H9 (cell line): ENCODE measurements around the gene RPS13. TPM values are rescaled to one million over a fixed set of nuclear protein-coding genes. Genes with fewer than 3 reads are reported as not detected.
"Not testable (repeated sequence)": the region's sequence is repeated elsewhere in the genome, so short reads cannot be mapped to it uniquely, and the experiment has no call there.

Experiments used
- DNase-seq: peaks from one replicate; pipeline ENCODE4 v3.0.0-alpha.2; 2017
- H2AFZ ChIP-seq: one replicate; pipeline ENCODE4 v1.6.1; 2013; ENCODE audit warnings: mild to moderate bottlenecking, low read length, control low read depth, moderate library complexity
- H2AK5ac ChIP-seq: 2 replicates; pipeline ENCODE4 v1.6.1; 2013; ENCODE audit warnings: low read length, control low read depth, mixed read lengths; ENCODE audit not compliant: insufficient read length
- H2BK120ac ChIP-seq: one replicate; pipeline ENCODE4 v1.6.1; 2013; ENCODE audit warnings: low read depth, mild to moderate bottlenecking, low read length, control low read depth, inconsistent platforms; ENCODE audit not compliant: poor library complexity, severe bottlenecking
- H2BK12ac ChIP-seq: 2 replicates; pipeline ENCODE4 v1.6.1; 2013; ENCODE audit warnings: low read length, control low read depth, mixed read lengths, low read depth; ENCODE audit not compliant: insufficient read length
- H2BK15ac ChIP-seq: 2 replicates; pipeline ENCODE4 v1.6.1; 2013; ENCODE audit warnings: low read depth, low read length, control low read depth
- H2BK20ac ChIP-seq: one replicate; pipeline ENCODE4 v1.6.1; 2013; ENCODE audit warnings: low read depth, mild to moderate bottlenecking, low read length, control low read depth, inconsistent platforms; ENCODE audit not compliant: poor library complexity, severe bottlenecking
- H2BK5ac ChIP-seq: 2 replicates; pipeline ENCODE4 v1.6.1; 2013; ENCODE audit warnings: low read length, control low read depth, mixed read lengths; ENCODE audit not compliant: insufficient read length
- H3K14ac ChIP-seq: 2 replicates; pipeline ENCODE4 v1.6.1; 2013; ENCODE audit warnings: low read length, control low read depth; ENCODE audit not compliant: insufficient read depth
- H3K18ac ChIP-seq: 2 replicates; pipeline ENCODE4 v1.6.1; 2013; ENCODE audit warnings: low read depth, mild to moderate bottlenecking, mixed read lengths, low read length, control low read depth; ENCODE audit not compliant: insufficient read length
- H3K23ac ChIP-seq: 2 replicates; pipeline ENCODE4 v1.6.1; 2013; ENCODE audit warnings: low read length, control low read depth, mixed read lengths, low read depth; ENCODE audit not compliant: insufficient read length
- H3K23me2 ChIP-seq: 2 replicates; pipeline ENCODE4 v1.6.1; 2013; ENCODE audit warnings: low read depth, mild to moderate bottlenecking, mixed read lengths, low read length, control low read depth; ENCODE audit not compliant: insufficient read length, poor library complexity, severe bottlenecking
- H3K27ac ChIP-seq: 2 replicates; pipeline ENCODE4 v1.5.1; 2013; ENCODE audit warnings: low read length, control low read depth, mixed read lengths, low read depth; ENCODE audit not compliant: insufficient read length
- H3K27me3 ChIP-seq: 2 replicates; pipeline ENCODE4 v1.6.1; 2013; ENCODE audit warnings: low read length, control low read depth, inconsistent platforms; ENCODE audit not compliant: insufficient read depth
- H3K4ac ChIP-seq: 2 replicates; pipeline ENCODE4 v1.6.1; 2013; ENCODE audit warnings: low read depth, mild to moderate bottlenecking, control low read depth, inconsistent platforms, low read length, moderate library complexity
- H3K4me1 ChIP-seq: 2 replicates; pipeline ENCODE4 v1.6.1; 2013; ENCODE audit warnings: low read length, control low read depth, inconsistent platforms; ENCODE audit not compliant: insufficient read depth
- H3K4me2 ChIP-seq: 2 replicates; pipeline ENCODE4 v1.6.1; 2013; ENCODE audit warnings: low read length, control low read depth, mixed read lengths; ENCODE audit not compliant: insufficient read length, insufficient read depth
- H3K56ac ChIP-seq: 2 replicates; pipeline ENCODE4 v1.6.1; 2013; ENCODE audit warnings: low read depth, mild to moderate bottlenecking, mixed read lengths, low read length, control low read depth; ENCODE audit not compliant: insufficient read length
- H3K79me1 ChIP-seq: 2 replicates; pipeline ENCODE4 v1.6.1; 2013; ENCODE audit warnings: low read depth, mild to moderate bottlenecking, moderate library complexity, low read length, control low read depth, inconsistent platforms; ENCODE audit not compliant: insufficient read depth, poor library complexity, severe bottlenecking
- H3K79me2 ChIP-seq: 2 replicates; pipeline ENCODE4 v1.6.1; 2013; ENCODE audit warnings: low read length, control low read depth, inconsistent platforms; ENCODE audit not compliant: insufficient read depth
- H3K9ac ChIP-seq: 2 replicates; pipeline ENCODE4 v1.6.1; 2013; ENCODE audit warnings: low read length, control low read depth, mixed read lengths; ENCODE audit not compliant: insufficient read length; ENCODE audit errors: extremely low read depth
- H3K9me3 ChIP-seq: one replicate; pipeline ENCODE4 v1.6.1; 2013; ENCODE audit warnings: low read depth, low read length, inconsistent platforms; ENCODE audit not compliant: control insufficient read depth
- H3T11ph ChIP-seq: one replicate; pipeline ENCODE4 v1.6.1; 2013; ENCODE audit warnings: mild to moderate bottlenecking, low read length, control low read depth, inconsistent platforms
- H4K20me1 ChIP-seq: one replicate; pipeline ENCODE4 v1.6.1; 2013; ENCODE audit not compliant: control insufficient read depth, insufficient read length, insufficient read depth
- H4K5ac ChIP-seq: 2 replicates; pipeline ENCODE4 v1.6.1; 2013; ENCODE audit warnings: low read depth, mild to moderate bottlenecking, mixed read lengths, low read length, control low read depth; ENCODE audit not compliant: insufficient read length
- H4K8ac ChIP-seq: replicated peaks from 2 replicates; pipeline ENCODE4 v1.6.1; 2013; ENCODE audit warnings: low read length, control low read depth, mixed read lengths, low read depth; ENCODE audit not compliant: insufficient read length
- H4K91ac ChIP-seq: 2 replicates; pipeline ENCODE4 v1.6.1; 2013; ENCODE audit warnings: low read depth, mild to moderate bottlenecking, moderate library complexity, mixed read lengths, low read length, control low read depth; ENCODE audit not compliant: insufficient read length
- H3K27ac Mint-ChIP-seq, 3 experiments: 2 replicates in 2 of 3; 3 replicates in 1 of 3; pipeline ENCODE4 v1.8.0; 2020 to 2021; ENCODE audit warnings: mixed read lengths in 3 of 3, mild to moderate bottlenecking in 1 of 3, moderate library complexity in 1 of 3
- H3K27me3 Mint-ChIP-seq: 2 replicates; pipeline ENCODE4 v1.8.0; 2021; ENCODE audit warnings: low read depth, mild to moderate bottlenecking, moderate library complexity, mixed read lengths
- H3K36me3 Mint-ChIP-seq, 3 experiments: 2 replicates in 2 of 3; 3 replicates in 1 of 3; pipeline ENCODE4 v1.8.0; 2020 to 2021; ENCODE audit warnings: low read depth in 3 of 3, mixed read lengths in 3 of 3; ENCODE audit not compliant: insufficient read depth in 1 of 3
- H3K4me1 Mint-ChIP-seq, 2 experiments: 2 replicates each; pipeline ENCODE4 v1.8.0; 2020; ENCODE audit warnings: mixed read lengths in 2 of 2
- H3K4me3 Mint-ChIP-seq, 2 experiments: 2 replicates in 1 of 2; 3 replicates in 1 of 2; pipeline ENCODE4 v1.8.0; 2020 to 2021; ENCODE audit warnings: mild to moderate bottlenecking in 2 of 2, mixed read lengths in 2 of 2, moderate library complexity in 1 of 2
- H3K9me3 Mint-ChIP-seq, 2 experiments: 2 replicates in 1 of 2; 3 replicates in 1 of 2; pipeline ENCODE4 v1.8.0; 2020; ENCODE audit warnings: mild to moderate bottlenecking in 2 of 2, mixed read lengths in 2 of 2, moderate library complexity in 1 of 2
- CTCF ChIP-seq: fragments of 200-600 bp; sonication (generic); conservative IDR thresholded peaks from 3 replicates; pipeline ENCODE4 v1.8.0; 2021; ENCODE audit warnings: antibody characterized with exemption, mild to moderate bottlenecking
- WGBS: extraction: QIAGEN DNeasy Blood & Tissue Kit; methylation state at CpG from one replicate; pipeline ENCODE4 v1.1.7; 2013; ENCODE audit warnings: missing lambda C conversion rate, low lambda C conversion rate, mixed read lengths; ENCODE audit not compliant: insufficient read length; ENCODE audit errors: extremely low coverage; 5-methylcytosine and 5-hydroxymethylcytosine counted together
- total RNA-seq: library from RNA; stranded (reverse); gene quantifications from 2 replicates; pipeline ENCODE4 v1.2.1, GENCODE V29; 2021

RPS13 gene
- total RNA-seq, 1 experiment from 2014 or later, result 1,469 TPM

GRCh38 chr11:17098038-17098437 is 20.6 kb upstream of the RPS13 start:
- Histone ChIP-seq H3K79me1 (no peaks in the 10 kb centered on the region), H4K91ac (no peak overlapping the region), H4K8ac (no peak overlapping the region), H2BK120ac (no peak overlapping the region), H3K27me3 (no peaks in the 10 kb centered on the region), H2AK5ac (no peak overlapping the region), H3K4me2 (no peak overlapping the region), H3K9me3 (no peaks in the 10 kb centered on the region), H2BK20ac (no peak overlapping the region), H4K20me1 (no peaks in the 10 kb centered on the region), H3T11ph (no peak overlapping the region), H2BK15ac (no peak overlapping the region), H3K79me2 (no peaks in the 10 kb centered on the region), H2AFZ (no peak overlapping the region), H2BK5ac (no peak overlapping the region), H3K9ac (no peak overlapping the region), H3K27ac (no peak overlapping the region), H3K4ac (no peak overlapping the region), H3K23ac (no peak overlapping the region), H3K4me1 (no peaks in the 10 kb centered on the region), H2BK12ac (no peak overlapping the region), H3K18ac (no peak overlapping the region), H3K14ac (no peak overlapping the region), H4K5ac (no peak overlapping the region), H3K23me2 (no peaks in the 10 kb centered on the region), H3K56ac (no peak overlapping the region)
- Mint-ChIP-seq H3K4me3 (no peak overlapping the region), H3K4me1 (no peaks in the 10 kb centered on the region), H3K27me3 (no peaks in the 10 kb centered on the region), H3K36me3 (peaks cover 20 to 79% (median 65%) of the 10 kb centered on the region in 3 experiments; a peak in 6 of 7 replicates), H3K27ac (no peak overlapping the region), H3K9me3 (no peaks in the 10 kb centered on the region)
- DNase-seq, result no peak
- no peak for TF ChIP-seq CTCF
- WGBS, result no CpG with 5 or more reads among the region's 1 CpG

GRCh38 chr11:17085976-17086375 is 8.5 kb upstream of the RPS13 start:
- H3K27me3 ChIP-seq, H3K9ac ChIP-seq, H3K27me3 Mint-ChIP-seq, H3K4ac ChIP-seq, H3K4me1 ChIP-seq, H3K9me3 ChIP-seq, H4K91ac ChIP-seq, H3K79me2 ChIP-seq, H3T11ph ChIP-seq, H2BK5ac ChIP-seq, H3K14ac ChIP-seq, H3K9me3 Mint-ChIP-seq, H2BK120ac ChIP-seq, H3K79me1 ChIP-seq, H3K27ac ChIP-seq, H3K23me2 ChIP-seq, DNase-seq, H3K4me3 Mint-ChIP-seq, H3K56ac ChIP-seq, H2BK20ac ChIP-seq, H4K5ac ChIP-seq, H3K18ac ChIP-seq, H4K8ac ChIP-seq, H2AFZ ChIP-seq, H2BK15ac ChIP-seq, H2AK5ac ChIP-seq, H3K4me2 ChIP-seq, H4K20me1 ChIP-seq, H3K23ac ChIP-seq, H2BK12ac ChIP-seq: not testable (repeated sequence)
- Mint-ChIP-seq H3K27ac (peak overlapping the region in 1 of 3 experiments; percentile 87; a peak in 2 of 7 replicates), H3K36me3 (peaks cover 13 to 36% (median 17%) of the 10 kb centered on the region in 3 experiments; a peak in 6 of 7 replicates), H3K4me1 (peaks cover 7 to 24% of the 10 kb centered on the region in 2 experiments)
- WGBS, result no CpG with 5 or more reads among the region's 16 CpGs
